ENCODE data around the gene LPO.

The LPO gene

GRCh38 chr17:58238147-58238634 is at the start of gene LPO:
LPO (plus strand) TSS chr17:58238584; CDS start chr17:58242980, 4,396 bp downstream.
- DNase-seq (ENCODE audit: insufficient read length, low spot score) (no peak), FAIRE-seq (no peak)

DNA sequence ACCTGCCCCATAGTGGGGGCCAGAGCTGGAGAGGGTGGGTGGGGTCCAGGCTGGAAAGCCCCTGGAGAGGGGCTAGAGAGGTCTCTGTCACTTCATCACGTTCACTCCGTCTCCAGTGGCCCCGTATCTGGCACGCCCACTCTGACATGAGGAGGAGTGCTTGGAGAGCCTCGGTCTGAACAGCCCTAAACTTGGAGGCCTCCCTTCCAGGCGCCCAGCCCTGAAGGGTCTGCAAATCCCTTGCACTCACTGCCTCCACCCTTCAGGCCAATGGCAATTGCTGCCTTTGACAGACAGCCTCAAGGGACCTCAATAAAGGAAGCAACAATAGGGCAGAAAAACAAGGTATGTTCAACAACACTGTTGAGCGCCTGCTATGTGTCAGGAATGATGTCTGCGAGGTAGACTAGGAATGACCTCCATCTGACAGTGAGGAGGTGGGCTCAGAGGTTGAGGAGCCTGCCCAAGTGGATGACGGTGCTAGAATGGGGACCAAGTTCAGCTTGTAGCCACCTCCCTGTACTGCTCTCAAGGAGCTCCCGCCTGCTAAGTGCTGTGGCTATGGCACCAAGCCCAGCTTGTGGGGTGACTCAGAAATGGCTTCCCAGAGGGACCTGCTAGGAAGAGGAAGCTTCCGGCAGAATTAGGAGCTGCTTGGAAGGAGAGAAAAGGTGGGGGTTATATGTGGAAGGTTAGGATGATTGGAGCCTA is 48.8 kb upstream of the LPO start:
- FAIRE-seq = no peak
- no peak for DNase-seq (ENCODE audit: insufficient read length, low spot score)

- no peak for FAIRE-seq
- DNase-seq (ENCODE audit: insufficient read length, low spot score) = no peak
Measured at GRCh38 chr17:58191241-58191896, 47.0 kb upstream of the LPO start.

GRCh38 chr17:58192612-58193011 is 45.8 kb upstream of the LPO start, which contains the start of gene EPX:
EPX (plus strand) TSS chr17:58192726; CDS start chr17:58192847, 121 bp downstream.
- no peak for DNase-seq (ENCODE audit: insufficient read length, low spot score)
- FAIRE-seq = no peak

DNA sequence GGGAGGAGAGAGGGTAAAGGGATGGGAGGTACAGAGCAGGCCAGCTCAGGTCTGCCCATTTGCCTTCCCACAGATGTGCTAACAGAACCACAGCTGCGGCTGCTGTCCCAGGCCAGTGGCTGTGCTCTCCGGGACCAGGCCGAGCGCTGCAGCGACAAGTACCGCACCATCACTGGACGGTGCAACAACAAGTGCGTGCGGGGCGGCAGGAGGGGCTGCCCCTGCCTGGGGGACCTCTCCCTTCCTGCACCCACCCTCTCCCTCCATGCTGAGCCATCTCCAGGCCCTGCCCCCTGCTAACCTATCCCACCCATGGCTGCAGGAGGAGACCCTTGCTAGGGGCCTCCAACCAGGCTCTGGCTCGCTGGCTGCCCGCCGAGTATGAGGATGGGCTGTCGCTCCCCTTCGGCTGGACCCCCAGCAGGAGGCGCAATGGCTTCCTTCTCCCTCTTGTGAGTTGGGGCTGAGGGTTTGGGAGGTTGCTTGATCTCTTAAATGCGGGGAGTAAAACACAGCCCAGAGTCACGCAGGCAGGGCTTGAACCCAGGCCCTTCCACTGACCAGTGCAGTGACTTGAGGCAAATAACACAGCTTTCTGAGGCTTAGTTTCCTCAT is 44.6 kb upstream of the LPO start:
- no peak for DNase-seq (ENCODE audit: insufficient read length, low spot score)
- no peak for FAIRE-seq

DNA sequence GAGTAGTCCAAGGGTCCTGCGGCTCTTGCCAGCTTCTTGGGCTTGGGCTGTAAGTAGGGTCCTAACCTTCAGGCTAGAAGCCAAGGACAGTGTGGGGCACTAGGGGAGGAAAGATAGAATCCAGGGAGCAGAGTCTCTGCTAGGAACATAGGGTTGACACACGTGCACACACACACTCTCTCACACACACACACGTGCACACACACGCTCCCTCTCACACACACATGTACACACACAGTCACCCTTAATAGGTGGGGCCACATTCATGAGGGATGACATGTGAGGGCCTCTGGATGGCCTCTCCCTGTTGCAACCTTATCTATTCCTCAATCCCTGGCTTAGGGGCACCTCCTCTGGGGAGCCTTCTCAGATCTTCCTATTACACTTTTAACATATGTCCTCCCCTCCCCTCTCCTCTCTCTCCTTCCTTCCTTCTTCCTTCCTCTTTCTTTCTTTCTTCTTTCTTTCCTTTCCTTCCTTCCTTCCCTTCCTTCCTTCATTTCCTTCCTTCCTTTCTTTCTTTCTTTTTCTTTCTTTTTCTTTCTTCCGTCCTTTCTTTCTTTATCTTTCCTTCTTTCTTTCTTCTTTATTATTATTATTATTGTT is 42.8 kb upstream of the LPO start:
- FAIRE-seq (no peak), DNase-seq (ENCODE audit: insufficient read length, low spot score) (no peak)

GRCh38 chr17:58196610-58197009 is 41.8 kb upstream of the LPO start:
- no peak for DNase-seq (ENCODE audit: insufficient read length, low spot score)
- no peak for FAIRE-seq

DNA sequence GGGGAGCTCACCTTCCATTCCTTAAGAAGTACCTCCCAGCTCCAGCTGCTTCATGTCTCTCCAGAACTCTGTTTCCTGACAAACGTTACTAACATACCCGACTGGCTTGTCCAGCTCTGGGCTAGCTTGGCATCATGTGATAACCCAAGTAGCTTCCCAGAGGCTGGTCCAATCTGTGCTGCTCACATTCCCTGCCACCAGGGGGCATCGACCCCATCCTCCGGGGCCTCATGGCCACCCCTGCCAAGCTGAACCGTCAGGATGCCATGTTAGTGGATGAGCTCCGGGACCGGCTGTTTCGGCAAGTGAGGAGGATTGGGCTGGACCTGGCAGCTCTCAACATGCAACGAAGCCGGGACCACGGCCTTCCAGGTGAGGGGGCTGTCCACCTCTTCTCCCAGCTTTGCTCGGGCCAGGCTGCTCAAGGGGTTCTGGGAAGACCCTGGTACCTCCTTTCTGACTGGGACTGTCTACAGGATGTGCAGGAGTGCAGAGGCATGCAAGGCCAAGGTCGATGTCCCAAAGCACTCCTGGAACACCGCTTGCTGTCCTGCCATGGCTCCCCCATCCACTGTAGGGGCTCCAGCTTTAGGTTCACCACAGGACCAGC is 38.3 kb upstream of the LPO start:
- DNase-seq (ENCODE audit: insufficient read length, low spot score) = peak; percentile 58

DNA sequence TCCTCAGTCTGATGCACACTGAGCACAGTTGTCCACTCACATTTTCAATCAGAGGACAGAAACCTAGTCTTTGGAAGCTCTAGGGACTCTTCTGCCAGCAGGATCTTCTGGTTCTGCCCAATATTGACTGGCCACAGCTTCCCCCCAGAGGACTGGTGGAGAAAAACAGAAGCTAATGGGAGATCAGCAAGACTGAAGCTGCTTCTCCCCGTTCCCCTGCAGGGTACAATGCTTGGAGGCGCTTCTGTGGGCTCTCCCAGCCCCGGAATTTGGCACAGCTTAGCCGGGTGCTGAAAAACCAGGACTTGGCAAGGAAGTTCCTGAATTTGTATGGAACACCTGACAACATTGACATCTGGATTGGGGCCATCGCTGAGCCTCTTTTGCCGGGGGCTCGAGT is 35.5 kb upstream of the LPO start:
- FAIRE-seq = no peak

More for the DNA sequence above, 38.3 kb upstream of the LPO start:
- peak; percentile 60 for FAIRE-seq

DNA sequence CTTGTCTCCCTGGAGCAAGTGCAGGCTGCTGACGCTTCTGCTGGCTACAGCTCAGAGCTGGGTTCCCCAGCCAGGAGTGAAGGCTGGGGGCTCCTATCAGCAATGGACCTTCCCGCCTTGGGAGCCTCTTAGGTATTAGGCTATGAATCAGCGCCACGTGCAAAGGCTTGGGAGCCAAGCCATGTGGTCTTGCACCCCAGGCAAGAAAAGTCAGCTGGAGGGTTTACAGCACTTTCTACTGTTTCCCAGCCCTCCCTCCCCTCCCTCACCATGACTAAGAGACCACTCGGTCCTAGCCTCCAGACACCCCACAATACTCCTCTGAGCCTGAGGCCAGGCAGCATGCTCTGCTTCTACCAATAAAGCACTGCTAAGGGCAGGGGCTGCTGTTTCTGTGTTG is 33.6 kb upstream of the LPO start:
- no peak for DNase-seq (ENCODE audit: insufficient read length, low spot score)
- FAIRE-seq = no peak

More for the DNA sequence above, 35.5 kb upstream of the LPO start:
- no peak for DNase-seq (ENCODE audit: insufficient read length, low spot score)

GRCh38 chr17:58205936-58206335 is 32.4 kb upstream of the LPO start:
- DNase-seq (ENCODE audit: insufficient read length, low spot score) = no peak
- FAIRE-seq = no peak

DNA sequence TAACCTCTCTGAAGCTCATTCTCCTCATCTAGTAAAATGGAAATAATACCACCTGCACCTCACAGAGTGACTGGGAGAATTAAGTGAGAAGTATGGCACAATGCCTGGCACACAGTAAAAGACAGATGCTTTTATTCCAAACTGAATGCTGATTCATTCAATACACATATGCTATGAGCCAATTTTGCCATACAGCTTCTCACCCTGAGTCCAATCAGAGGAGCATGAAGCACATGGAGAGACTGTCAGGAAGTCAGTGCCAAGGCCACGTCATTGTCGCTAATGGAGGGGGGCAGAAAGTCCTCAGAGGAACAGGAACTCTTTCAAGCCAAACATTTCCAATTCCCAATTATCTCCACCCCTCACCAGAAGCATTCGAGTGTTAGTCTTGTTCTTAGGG is 30.9 kb upstream of the LPO start:
- no peak for FAIRE-seq
- no peak for DNase-seq (ENCODE audit: insufficient read length, low spot score)

GRCh38 chr17:58208344-58208743 is 30.0 kb upstream of the LPO start:
- no peak for FAIRE-seq

DNA sequence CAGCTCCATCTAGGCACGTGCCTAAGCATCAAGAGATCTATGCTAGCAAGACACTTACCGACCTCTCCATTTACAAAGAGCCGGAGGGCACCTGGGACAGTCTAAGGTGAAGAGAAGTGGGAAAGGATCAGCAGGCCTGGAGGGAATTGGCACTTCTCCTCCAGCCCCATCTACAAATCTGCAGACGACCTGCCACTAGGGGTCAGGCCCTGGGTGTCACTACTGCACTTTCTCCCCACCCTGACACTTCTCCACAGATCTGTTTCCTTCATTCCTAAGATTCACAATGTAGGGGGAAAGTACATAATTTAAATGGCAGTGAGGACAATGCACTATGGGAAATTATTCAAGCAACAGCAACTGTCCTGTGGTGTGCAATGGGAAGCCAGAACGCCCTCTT is 27.5 kb upstream of the LPO start:
- no peak for FAIRE-seq
- no peak for DNase-seq (ENCODE audit: insufficient read length, low spot score)

More at GRCh38 chr17:58208344-58208743, 30.0 kb upstream of the LPO start:
- no peak for DNase-seq (ENCODE audit: insufficient read length, low spot score)

GRCh38 chr17:58215685-58216084 is 22.7 kb upstream of the LPO start:
- FAIRE-seq (no peak), DNase-seq (ENCODE audit: insufficient read length, low spot score) (no peak)

- FAIRE-seq (no peak), DNase-seq (ENCODE audit: insufficient read length, low spot score) (no peak)
Measured at GRCh38 chr17:58217766-58218165, 20.6 kb upstream of the LPO start.

DNA sequence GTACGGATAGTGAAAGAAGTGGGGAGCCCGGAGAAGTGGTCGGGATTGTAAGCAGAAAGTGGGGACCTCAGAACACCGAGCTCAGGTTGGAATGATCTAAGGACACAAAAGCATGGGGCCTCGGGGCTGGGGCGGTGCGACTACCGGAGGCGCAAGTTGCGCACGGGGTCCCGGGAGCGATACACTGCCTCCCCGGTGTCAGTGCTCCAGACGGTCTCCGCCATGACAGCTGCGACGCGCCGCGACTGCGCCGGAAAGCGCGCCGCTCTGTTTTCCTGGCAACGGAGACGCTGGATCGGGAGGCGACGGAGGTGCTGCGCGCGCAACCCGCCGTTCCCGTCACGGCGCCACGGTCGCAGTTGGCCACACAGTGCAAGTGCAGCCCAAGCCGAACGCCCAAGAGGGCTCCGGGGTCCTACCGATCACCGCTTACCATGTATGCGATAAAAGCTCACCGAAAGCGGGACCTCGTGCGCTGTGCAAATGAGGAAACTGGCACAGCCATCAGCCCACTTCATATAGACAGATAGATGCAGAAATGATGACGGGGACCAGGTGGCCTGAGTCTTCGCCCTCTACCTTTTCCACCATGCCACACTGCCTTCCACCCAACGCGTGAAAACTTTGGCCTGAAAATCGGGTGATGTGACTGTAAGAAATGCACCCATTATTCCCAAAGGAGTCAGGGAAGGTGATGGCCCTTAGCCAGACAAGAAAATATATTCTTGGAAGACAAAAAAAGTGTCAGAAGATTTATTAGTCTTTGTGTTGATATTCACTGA is 19.2 kb upstream of the LPO start, which contains the start of gene MKS1:
Gene MKS1 (minus strand): TSS at position 249 of the 782 bp plus-strand sequence. CDS start 25 bp downstream, at position 224.
- DNase-seq (ENCODE audit: insufficient read length, low spot score) (peak; percentile 91), FAIRE-seq (peak; percentile 94)

DNA sequence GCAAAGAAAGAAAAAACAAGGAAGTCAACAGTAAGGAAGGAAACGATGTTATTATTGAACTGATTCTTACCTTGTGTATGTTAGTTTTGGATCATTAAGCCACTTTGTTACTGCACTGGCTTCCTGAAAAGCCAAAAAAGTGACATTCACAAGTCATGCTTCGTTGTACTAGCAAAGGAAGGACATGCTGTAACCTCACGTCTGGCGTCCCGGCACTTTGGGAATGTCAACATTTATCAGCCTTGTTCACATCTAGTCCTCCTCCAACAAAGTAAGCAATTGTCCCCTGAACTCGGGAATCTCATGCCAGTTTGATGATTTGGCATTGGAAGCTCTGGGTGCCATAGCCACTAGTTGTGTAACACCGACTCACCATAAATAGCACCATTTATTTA is 18.6 kb upstream of the LPO start:
- no peak for FAIRE-seq
- DNase-seq (ENCODE audit: insufficient read length, low spot score) = no peak

GRCh38 chr17:58224315-58224714 is 14.1 kb upstream of the LPO start:
- DNase-seq (ENCODE audit: insufficient read length, low spot score) (no peak), FAIRE-seq (no peak)

GRCh38 chr17:58227733-58228132 is 10.7 kb upstream of the LPO start:
- FAIRE-seq (no peak), DNase-seq (ENCODE audit: insufficient read length, low spot score) (no peak)

Data from GM19239 (cell line).